Right ventricle myocardium superior (tissue), 1 donor: ENCODE results near the gene PDE7B. TPM values are rescaled to one million over a fixed set of nuclear protein-coding genes. Genes with fewer than 3 reads are reported as not detected.
A peak's percentile ranks its signal among the peaks of the same experiment; 100 is the strongest.
"Not testable (repeated sequence)": the region's sequence is repeated elsewhere in the genome, so short reads cannot be mapped to it uniquely, and the experiment has no call there.

ENCODE experiments used
- ATAC-seq: fragments of 200-7000 bp; cut with Tn5 transposase; one replicate; pipeline ENCODE4 v1.9.1; 2020; ENCODE audit warnings: mild to moderate bottlenecking; ENCODE audit not compliant: poor library complexity
- DNase-seq: peaks from one replicate; pipeline ENCODE4 v3.0.0-alpha.2; 2020
- intact Hi-C: fragments of 100-400 bp; cut with DNase I; formaldehyde crosslinking; loops from one replicate; pipeline ENCODE4 v1.11.2; 2022
- total RNA-seq: library from RNA; stranded (reverse); fragmentation: NEBNext Ultra II Directional; extraction: Animal tissue kit (Norgen Biotek cat#: 25700); gene quantifications from one replicate; pipeline ENCODE4 v1.2.1, GENCODE V29; 2021
- donor health status: DM: no; HTN: yes; CAD: no; lungs with severe emphysema.

PDE7B gene
- total RNA-seq, 1 donor from 2014 or later = 18.6 TPM

DNA sequence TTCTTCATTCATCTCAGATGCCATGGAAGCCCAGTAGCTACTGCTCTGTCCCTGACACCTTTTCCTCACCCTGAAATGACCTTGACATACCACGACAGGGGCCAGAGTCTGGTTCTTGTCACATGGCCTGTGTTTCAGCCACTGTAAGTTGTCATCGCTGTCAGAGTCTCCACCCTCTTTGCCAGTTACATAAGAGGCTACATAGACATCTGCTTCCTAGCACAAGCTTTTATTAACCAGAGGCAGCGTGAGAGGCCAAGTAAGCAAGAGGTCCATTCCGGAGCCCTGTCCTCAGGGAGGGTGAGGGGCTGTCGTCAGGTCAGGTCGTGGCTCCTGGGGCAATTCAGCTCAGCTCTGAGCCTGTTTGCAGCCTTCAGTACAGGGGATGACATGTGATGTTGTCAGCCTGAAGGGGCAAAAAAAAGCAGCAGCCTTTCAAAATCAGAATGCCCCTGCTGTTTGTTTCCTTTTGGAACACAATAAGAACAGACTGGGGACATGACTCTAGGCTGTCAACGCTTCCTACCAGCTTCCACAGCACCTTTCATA lies 252.3 kb downstream of the PDE7B start:
- ATAC-seq (peak; percentile 94), DNase-seq (peak; percentile 80)
- intact Hi-C loops = loop anchor here (10.0 kb wide), 1 partner anchor 51 kb away; no protein-coding TSS in a partner anchor

GRCh38 chr6:136104556-136104955 lies 253.1 kb downstream of the PDE7B start:
- intact Hi-C loops = loop anchor here (10.0 kb wide), 1 partner anchor 50 kb away; no protein-coding TSS in a partner anchor
- ATAC-seq (peak; percentile 6), DNase-seq (no peak)

DNA sequence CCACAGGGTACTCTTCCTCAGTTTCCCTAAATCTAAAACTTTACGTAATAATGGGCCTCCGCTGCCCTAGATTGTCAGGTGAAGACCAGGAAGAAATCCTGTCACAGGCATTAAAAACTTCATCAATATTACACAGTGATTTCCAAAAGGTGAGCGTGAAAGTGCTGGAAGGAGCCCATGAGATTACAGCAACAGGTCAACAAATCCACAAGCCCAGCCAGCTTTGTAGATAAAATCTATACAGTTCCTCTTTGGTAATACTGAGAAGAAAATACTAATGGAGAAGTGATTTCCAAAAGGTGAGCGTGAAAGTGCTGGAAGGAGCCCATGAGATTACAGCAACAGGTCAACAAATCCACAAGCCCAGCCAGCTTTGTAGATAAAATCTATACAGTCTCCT lies 254.3 kb downstream of the PDE7B start:
- not testable (repeated sequence) for ATAC-seq, DNase-seq
- intact Hi-C loops = loop anchor here (10.0 kb wide), 1 partner anchor 49 kb away; no protein-coding TSS in a partner anchor

DNA sequence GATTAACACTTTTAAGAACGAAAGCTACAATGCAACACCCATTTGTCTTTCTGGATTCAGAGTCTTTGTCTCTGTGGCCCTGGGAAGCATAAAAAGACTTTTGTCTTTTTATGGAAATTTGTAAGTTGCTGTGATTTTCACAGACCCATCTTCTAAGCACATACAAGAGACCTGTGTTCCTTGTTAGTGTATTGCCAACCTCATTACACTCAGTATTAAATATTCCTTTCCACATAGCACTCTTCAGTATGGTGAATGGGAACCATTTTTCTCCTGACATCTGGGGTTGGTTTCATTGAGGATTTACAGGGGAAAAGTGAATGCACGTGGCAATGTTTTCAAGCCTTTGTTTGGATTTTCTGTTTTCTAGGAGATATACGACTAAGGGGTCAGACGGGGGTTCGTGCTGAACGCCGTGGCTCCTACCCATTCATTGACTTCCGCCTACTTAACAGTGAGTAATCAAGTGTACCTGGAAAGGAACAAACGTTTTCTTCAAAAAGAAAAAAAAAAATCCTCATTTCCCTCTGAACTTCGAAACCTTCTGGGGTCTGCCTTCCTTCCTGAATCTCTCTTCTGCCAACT lies 257.0 kb downstream of the PDE7B start:
- ATAC-seq = no peak
- DNase-seq = no peak
- intact Hi-C loops = loop anchor here (10.0 kb wide), 1 partner anchor 46 kb away; no protein-coding TSS in a partner anchor

- intact Hi-C loops = loop anchor here (10.0 kb wide), 1 partner anchor 77 kb away; no protein-coding TSS in a partner anchor
- DNase-seq (no peak), ATAC-seq (no peak)
Observed at GRCh38 chr6:136111831-136112230, 260.3 kb downstream of the PDE7B start.

DNA sequence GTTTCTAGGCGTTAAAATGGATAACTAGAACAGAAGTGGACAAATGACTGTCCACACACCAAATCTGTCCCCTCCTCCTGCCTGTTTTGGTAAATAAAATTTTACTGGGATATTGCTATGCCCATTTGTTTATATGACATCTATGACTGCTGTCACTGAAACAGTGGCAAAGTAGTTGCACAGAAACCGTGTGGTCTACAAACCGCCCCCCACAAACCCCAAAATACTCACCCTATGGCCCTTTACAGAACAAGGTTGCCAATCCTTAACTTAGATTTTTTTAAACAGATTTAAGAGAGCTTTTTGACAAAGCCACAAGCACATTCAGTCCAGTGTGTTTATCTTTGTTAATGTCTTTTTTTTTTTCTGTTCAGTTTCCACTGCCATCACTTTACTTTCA lies 260.8 kb downstream of the PDE7B start:
- ATAC-seq (no peak), DNase-seq (no peak)
- intact Hi-C loops = loop anchor here (10.0 kb wide), 1 partner anchor 77 kb away; no protein-coding TSS in a partner anchor

- intact Hi-C loops = loop anchor here (10.0 kb wide), 1 partner anchor 79 kb away; no protein-coding TSS in a partner anchor
- DNase-seq (peak; percentile 47), ATAC-seq (peak; percentile 94)
Observed at GRCh38 chr6:136113736-136114173, 262.3 kb downstream of the PDE7B start.

DNA sequence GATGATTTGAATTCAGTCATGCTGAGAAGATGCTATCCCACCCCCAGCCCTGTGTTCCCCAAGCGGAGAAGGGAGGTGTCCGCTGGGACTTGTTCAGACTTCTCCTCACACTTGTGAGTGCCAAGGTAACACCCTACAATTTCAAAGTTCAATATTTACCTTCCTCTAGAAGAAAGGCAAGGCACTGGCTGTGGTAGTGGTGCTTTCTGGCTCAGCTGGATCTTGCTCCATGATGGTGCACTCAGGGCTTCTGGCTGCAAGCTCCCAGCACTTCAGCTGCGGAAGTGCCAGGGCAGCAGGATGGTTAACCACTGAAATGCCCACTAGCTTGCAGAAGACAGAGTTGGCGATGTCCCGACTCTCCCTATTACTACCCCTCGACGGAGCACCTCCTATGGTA lies 263.2 kb downstream of the PDE7B start:
- intact Hi-C loops = loop anchor here (10.0 kb wide), 1 partner anchor 80 kb away; no protein-coding TSS in a partner anchor
- DNase-seq = no peak
- ATAC-seq = peak; percentile 13

DNA sequence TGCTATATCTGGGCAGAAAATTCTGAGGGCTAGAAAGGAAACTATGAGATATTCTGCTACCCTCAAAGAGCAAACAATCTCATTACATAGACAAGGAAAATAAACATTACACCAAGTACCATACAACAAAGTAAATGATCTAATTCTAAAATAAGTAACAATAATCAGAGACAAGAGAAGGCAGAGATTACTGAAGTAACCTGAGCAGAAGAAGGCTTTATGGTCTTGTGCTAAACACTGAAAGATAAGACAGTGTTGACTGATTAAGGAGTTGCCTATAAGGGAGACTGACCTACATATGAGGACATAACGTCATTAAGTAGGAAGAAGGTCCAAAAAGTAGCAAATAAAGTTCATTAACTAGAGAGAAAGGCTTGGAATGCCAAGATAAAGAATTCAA lies 264.4 kb downstream of the PDE7B start:
- no peak for DNase-seq
- intact Hi-C loops = loop anchor here (10.0 kb wide), 1 partner anchor 81 kb away; no protein-coding TSS in a partner anchor
- no peak for ATAC-seq

DNA sequence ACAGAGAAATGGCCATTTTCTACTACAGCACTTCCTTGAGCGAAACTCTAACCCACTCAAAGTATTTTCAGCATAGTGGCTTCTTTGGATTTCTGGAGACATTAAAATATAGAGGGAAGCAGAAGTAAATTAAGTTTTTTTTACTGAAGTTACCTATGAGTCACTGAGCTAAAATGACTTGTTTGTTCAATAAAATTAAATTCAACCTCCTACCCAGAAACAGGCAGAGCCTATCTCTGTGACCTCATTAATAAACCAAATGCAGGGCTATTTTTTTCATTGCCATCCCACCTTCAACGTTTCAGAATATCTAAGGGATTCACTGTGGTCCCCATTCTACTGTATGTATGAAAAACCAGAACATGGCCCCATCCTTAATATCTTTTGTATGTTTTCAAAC lies 265.6 kb downstream of the PDE7B start:
- intact Hi-C loops = loop anchor here (10.0 kb wide), 1 partner anchor 82 kb away; no protein-coding TSS in a partner anchor
- DNase-seq (no peak), ATAC-seq (no peak)

DNA sequence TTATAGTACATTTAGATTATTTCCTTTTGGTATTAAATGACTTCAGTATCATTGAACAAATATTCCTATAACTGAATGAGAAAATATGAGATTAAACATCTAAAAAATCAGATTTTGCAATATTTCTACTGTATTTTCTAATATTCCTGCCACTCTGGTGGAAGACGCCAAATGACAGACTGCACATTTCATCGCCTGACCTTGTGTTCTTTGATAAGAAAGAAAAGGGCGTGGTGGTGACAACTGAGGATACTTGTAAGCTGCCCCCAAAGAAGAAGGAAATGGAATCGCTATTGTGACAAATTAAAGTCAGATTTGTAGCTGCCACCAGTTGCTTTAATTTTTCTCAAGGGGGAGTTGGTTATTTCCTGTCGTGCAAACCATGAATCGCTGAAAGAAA lies 267.3 kb downstream of the PDE7B start:
- intact Hi-C loops = loop anchor here (10.0 kb wide), 1 partner anchor 84 kb away; no protein-coding TSS in a partner anchor
- DNase-seq (no peak), ATAC-seq (peak; percentile 54)

GRCh38 chr6:136123468-136123867 lies 272.0 kb downstream of the PDE7B start:
- ATAC-seq (no peak), DNase-seq (no peak)
- intact Hi-C loops = no loop called here

DNA sequence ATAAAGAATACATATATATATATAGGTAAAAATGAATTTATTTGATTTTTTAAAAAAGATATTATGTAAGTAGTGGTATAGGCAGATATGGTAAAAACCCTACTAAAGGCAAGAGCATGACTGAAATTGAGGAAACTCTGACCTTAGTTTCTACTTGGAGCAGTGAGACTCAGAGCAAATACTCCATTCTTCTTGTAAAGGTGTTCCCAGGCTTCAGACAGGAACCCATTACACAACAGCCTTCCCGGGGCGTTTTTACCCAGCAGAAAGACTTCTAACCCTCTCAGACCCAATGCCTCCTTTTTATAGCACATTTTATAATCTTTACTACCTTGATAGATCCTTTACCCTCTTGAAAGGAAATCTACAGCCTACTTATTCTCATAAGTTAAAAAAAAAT lies 274.1 kb downstream of the PDE7B start:
- ATAC-seq = no peak
- DNase-seq = no peak
- intact Hi-C loops = no loop called here

DNA sequence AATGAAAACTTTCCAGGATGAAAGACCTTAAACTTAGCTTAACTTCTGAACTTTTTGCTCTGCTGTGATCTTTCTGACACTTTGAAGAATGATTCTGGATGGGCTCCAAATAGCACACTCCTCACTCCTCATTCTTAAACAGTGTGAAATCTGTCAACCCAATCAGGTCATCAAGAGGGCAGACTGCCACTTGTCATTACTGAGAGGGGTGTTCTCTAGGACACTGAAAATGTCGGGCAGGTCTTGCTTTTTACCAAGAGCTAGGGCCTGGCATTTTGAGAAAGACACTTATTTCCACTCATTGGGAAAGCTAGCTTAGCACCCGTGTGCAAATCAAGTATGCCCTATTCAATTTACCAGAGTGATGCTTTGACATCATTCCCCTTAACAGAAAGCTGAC lies 276.4 kb downstream of the PDE7B start:
- intact Hi-C loops = no loop called here
- no peak for DNase-seq
- peak; percentile 71 for ATAC-seq

DNA sequence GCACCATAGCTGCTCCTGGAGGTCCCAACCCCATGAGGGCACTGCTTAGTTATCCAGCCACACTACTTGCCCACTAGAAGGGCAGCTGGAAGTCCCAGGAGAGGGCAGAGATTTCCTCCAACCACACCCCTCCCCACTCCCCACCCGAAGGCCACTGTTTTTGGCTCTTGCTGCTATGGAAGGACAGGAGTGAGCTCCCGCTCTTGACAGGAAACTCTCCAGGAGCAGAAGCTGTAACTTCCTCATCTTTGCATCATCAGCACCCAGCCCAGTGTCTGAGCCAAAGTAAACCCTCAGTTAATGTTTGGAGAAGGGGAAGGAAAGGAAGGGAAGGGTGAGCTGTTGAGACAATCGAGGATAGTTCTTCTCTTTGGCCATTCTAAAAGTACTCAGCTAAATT lies 277.9 kb downstream of the PDE7B start:
- ATAC-seq (peak; percentile 29), DNase-seq (no peak)
- intact Hi-C loops = no loop called here

- intact Hi-C loops = no loop called here
- ATAC-seq = no peak
- no peak for DNase-seq
Observed at GRCh38 chr6:136134268-136134667, 282.8 kb downstream of the PDE7B start.

DNA sequence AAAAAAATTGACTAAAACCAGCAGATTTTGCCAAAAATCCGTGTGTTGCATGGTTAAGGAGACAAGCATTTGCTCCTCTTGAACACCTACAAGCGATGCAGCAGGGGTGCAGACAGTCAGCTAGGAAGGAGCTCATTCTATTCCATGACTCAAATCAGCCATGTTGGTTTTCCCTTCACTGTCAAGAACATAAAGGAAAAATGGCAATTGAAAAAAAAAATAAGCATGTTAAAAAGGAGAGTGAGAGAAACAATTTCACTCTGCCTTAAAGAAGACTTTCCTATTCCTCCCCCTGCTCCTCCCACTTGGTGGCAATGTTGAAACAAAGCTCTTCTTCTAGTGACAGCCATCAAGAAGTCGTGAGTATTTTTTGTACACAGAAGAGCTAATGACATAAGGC lies 283.2 kb downstream of the PDE7B start:
- ATAC-seq (peak; percentile 36), DNase-seq (no peak)
- intact Hi-C loops = no loop called here

GRCh38 chr6:136136274-136136673 lies 284.8 kb downstream of the PDE7B start:
- intact Hi-C loops = no loop called here
- DNase-seq (no peak), ATAC-seq (no peak)

GRCh38 chr6:136137008-136137692 lies 285.6 kb downstream of the PDE7B start:
- intact Hi-C loops = no loop called here
- ATAC-seq (peak; percentile 92), DNase-seq (no peak)
